Stomach (tissue), 9 donors: ENCODE results near the gene DHFR. TPM values are rescaled to one million over a fixed set of nuclear protein-coding genes. Genes with fewer than 3 reads are reported as not detected.

Experiments
- DNase-seq, 2 donors: peaks; one replicate each; pipeline versions ENCODE4 v3.0.0 to v3.0.0-alpha.2; 2013 to 2019
- H3K27ac ChIP-seq, 5 donors: fragments of 200-600 bp in 4 of 5; sonication (generic) in 4 of 5; one replicate each; pipeline ENCODE4 v1.5.1; 2013 to 2019; ENCODE audit warnings: mild to moderate bottlenecking in 1 of 5, moderate library complexity in 1 of 5
- H3K27me3 ChIP-seq, 3 donors: fragments of 200-600 bp; sonication (generic); one replicate each; pipeline ENCODE4 v1.5.1; 2017 to 2019; ENCODE audit warnings: mixed run types in 1 of 3
- H3K36me3 ChIP-seq, 4 donors: fragments of 200-600 bp; sonication (generic); 1 replicate in 3 of 4; 2 replicates in 1 of 4; pipeline ENCODE4 v1.5.1; 2016 to 2019
- H3K4me1 ChIP-seq, 4 donors: fragments of 200-600 bp; sonication (generic); one replicate each; pipeline ENCODE4 v1.5.1; 2016 to 2019
- H3K4me3 ChIP-seq, 4 donors: fragments of 200-600 bp; sonication (generic) in 3 of 4; one replicate each; pipeline ENCODE4 v1.5.1; 2016 to 2019; ENCODE audit warnings: mild to moderate bottlenecking in 1 of 4
- H3K9me3 ChIP-seq, 4 donors: fragments of 200-600 bp; sonication (generic); one replicate each; pipeline ENCODE4 v1.5.1; 2016 to 2019
- EP300 ChIP-seq: sonication (generic); formaldehyde crosslinking; IDR thresholded peaks from one replicate; pipeline ENCODE4 v1.6.1; 2017; ENCODE audit warnings: antibody characterized with exemption
- POLR2A ChIP-seq, 4 donors: fragments of 450-650 bp; IDR thresholded peaks; one replicate each; pipeline ENCODE4 v1.6.1; 2016; ENCODE audit warnings: antibody characterized with exemption in 4 of 4, control low read depth in 2 of 4, mild to moderate bottlenecking in 1 of 4, moderate library complexity in 1 of 4
- POLR2AphosphoS5 ChIP-seq, 3 donors: sonication (generic); formaldehyde crosslinking; IDR thresholded peaks; one replicate each; pipeline ENCODE4 v1.6.1; 2016; ENCODE audit warnings: antibody characterized with exemption in 3 of 3
- WGBS, 5 donors: extraction: QIAGEN DNeasy Blood & Tissue Kit in 3 of 5; methylation state at CpG; one replicate each; pipeline versions ENCODE4 v1.1.5 to v1.1.7; 2013 to 2018; 5-methylcytosine and 5-hydroxymethylcytosine counted together
- intact Hi-C: fragments of 100-400 bp; cut with DNase I; formaldehyde crosslinking; loops from one replicate; pipeline ENCODE4 v1.15.1; 2023; ENCODE audit warnings: low total_unique reads
- polyA plus RNA-seq, 3 donors: library from polyadenylated mRNA; stranded (reverse); fragments of 200-250 nt; gene quantifications; one replicate each; pipeline ENCODE4 v1.2.3, GENCODE V29; 2013
- total RNA-seq, 5 donors: library from RNA; depleted of rRNA; stranded (reverse); fragments of >200 nt; gene quantifications; one replicate each; pipeline versions ENCODE4 v1.1.0 to v1.2.3, GENCODE V29; 2014 to 2016
- TF ChIP-seq, protein P1 (sequence below), 7 experiments: fragments of 450-650 bp in 4 of 7; fragments of 200-600 bp in 3 of 7; sonication (generic) in 3 of 7; IDR thresholded peaks; one replicate each; pipeline ENCODE4 v1.5.1; 2016 to 2019; ENCODE audit warnings: antibody characterized with exemption in 7 of 7, control low read depth in 2 of 7, mild to moderate bottlenecking in 1 of 7
- donor health status: healthy with polysubstance abuse.
- donor health status: Bipolar disorder and iron deficiency.
- donor health status: healthy.

Gene DHFR
- total and polyA plus RNA-seq, 8 donors: 2.8 to 16.7 (median 6.8) TPM

DNA sequence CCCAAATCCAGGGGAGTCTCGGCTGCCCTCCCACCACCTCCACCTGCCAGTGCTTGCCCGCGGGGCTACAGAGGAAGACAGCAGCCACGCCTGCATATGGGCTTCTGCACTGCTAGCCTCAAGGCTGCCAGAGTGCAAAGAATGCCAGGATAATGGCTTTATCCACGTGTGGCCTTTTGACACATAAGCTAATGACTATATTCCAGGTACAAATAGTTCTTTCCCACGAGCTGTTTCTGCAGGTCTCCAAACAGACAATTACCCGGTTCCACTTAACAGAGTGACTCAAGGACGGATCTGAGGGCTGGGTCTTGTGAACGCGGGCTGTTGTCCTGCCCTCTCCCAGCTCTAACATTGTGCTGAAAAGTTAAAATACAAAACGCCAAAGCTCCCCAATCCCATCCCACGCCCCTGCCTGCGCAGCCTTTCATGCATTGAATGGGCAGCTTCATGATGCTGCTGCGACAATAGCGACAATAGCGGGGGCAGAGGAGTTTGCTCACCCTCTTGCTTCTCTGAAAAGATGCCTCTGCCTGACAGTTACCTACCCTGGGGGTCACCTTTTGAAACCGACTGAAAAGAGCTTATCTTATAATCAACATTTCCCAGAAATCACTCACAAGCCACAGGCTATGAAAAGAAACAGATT lies 39.4 kb downstream of the DHFR start:
- H3K27ac ChIP-seq: no peak overlapping the region
- H3K36me3 ChIP-seq: no peaks in the 10 kb centered on the region
- no peaks in the 10 kb centered on the region for H3K4me1 ChIP-seq
- 71 to 81% (median 76%) methylated on average over 17 of the region's 17 CpGs for WGBS, 5 donors
- TF ChIP-seq POLR2AphosphoS5 (IDR thresholded peaks at IDR 0.05) (no peak), EP300 (no peak), POLR2A (IDR thresholded peaks at IDR 0.05) (no peak)
- TF ChIP-seq, protein P1, sequence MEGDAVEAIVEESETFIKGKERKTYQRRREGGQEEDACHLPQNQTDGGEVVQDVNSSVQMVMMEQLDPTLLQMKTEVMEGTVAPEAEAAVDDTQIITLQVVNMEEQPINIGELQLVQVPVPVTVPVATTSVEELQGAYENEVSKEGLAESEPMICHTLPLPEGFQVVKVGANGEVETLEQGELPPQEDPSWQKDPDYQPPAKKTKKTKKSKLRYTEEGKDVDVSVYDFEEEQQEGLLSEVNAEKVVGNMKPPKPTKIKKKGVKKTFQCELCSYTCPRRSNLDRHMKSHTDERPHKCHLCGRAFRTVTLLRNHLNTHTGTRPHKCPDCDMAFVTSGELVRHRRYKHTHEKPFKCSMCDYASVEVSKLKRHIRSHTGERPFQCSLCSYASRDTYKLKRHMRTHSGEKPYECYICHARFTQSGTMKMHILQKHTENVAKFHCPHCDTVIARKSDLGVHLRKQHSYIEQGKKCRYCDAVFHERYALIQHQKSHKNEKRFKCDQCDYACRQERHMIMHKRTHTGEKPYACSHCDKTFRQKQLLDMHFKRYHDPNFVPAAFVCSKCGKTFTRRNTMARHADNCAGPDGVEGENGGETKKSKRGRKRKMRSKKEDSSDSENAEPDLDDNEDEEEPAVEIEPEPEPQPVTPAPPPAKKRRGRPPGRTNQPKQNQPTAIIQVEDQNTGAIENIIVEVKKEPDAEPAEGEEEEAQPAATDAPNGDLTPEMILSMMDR (IDR thresholded peaks at IDR 0.05): no peak
- no peaks in the 10 kb centered on the region for H3K27me3 ChIP-seq
- intact Hi-C loops: no loop called here
- no peak for DNase-seq
- H3K9me3 ChIP-seq: no peaks in the 10 kb centered on the region
- no peak overlapping the region for H3K4me3 ChIP-seq

DNA sequence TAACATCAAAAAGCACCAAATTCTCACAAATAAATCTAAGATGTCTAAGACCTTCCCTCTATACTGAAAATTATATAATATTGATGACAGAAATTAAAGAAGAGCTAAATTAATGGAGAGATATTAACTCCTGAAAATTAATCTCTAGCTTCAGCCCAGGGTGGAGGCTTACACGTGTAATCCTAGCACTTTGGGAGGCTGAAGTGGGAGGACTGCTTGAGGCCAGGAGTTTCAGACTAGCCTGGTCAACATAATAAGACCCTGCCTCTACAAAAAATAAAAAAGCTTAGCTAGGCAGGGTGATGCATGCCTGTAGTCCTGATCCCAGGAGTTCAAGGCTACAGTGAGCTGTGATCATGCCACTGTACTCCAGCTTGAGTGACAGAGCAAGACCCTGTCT lies 45.1 kb downstream of the DHFR start:
- intact Hi-C loops: no loop called here
- DNase-seq: no peak
- H3K4me3 ChIP-seq: no peak overlapping the region
- no peaks in the 10 kb centered on the region for H3K9me3 ChIP-seq
- no peaks in the 10 kb centered on the region for H3K4me1 ChIP-seq
- WGBS, 5 donors: 75 to 86% (median 81%) methylated on average over 1 of the region's 1 CpG
- H3K36me3 ChIP-seq: no peaks in the 10 kb centered on the region
- no peaks in the 10 kb centered on the region for H3K27me3 ChIP-seq
- TF ChIP-seq EP300 (no peak), POLR2A (IDR thresholded peaks at IDR 0.05) (no peak), POLR2AphosphoS5 (IDR thresholded peaks at IDR 0.05) (no peak)
- TF ChIP-seq, protein P1 (IDR thresholded peaks at IDR 0.05): no peak
- no peak overlapping the region for H3K27ac ChIP-seq

DNA sequence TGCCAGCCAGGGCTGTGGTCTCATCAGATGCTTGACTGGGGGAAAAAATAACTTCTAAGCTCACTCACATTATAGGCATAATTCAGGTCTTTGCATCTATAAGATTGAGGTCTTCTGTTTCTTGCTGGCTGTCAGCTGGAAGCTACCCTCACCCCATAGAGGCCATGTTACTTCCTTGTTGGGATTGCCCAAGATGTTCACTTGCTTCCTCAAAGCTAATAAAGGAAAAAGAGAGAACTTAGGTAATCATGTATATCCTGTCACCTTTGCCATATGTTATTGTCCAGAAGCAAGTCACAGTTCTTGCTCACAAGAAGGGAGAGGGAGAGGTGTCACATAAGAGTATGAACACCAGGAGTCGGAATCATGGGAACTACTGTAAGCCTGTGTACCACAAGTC lies 46.1 kb downstream of the DHFR start:
- Histone ChIP-seq H3K36me3 (no peaks in the 10 kb centered on the region), H3K27me3 (no peaks in the 10 kb centered on the region), H3K4me1 (no peaks in the 10 kb centered on the region), H3K9me3 (no peaks in the 10 kb centered on the region), H3K27ac (no peak overlapping the region), H3K4me3 (no peak overlapping the region)
- DNase-seq: no peak
- WGBS, 5 donors: 93 to 96% (median 95%) methylated on average over 1 of the region's 1 CpG
- TF ChIP-seq, protein P1 (IDR thresholded peaks at IDR 0.05): no peak
- TF ChIP-seq EP300 (no peak), POLR2A (IDR thresholded peaks at IDR 0.05) (no peak), POLR2AphosphoS5 (IDR thresholded peaks at IDR 0.05) (no peak)
- intact Hi-C loops: no loop called here

DNA sequence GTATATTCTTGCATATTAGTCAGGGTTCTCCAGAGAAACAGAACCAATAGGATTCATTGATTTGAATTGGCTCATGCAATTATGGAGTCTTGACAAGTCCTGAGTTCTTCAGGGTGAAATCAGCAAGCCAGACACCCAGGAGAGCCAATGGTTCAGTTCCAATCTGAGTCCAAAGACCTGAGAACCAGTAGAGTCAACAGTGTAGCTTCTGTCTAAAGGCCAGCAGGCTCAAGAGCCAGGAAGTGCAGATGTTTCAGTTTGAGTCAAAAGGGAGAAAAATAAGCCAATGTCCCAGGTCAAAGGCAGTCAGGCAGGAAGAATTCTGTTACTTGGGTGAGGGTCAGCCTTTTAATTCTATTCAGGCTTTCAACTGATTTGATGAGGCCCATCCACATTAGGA lies 47.0 kb downstream of the DHFR start:
- H3K36me3 ChIP-seq: no peaks in the 10 kb centered on the region
- DNase-seq: no peak
- no peaks in the 10 kb centered on the region for H3K4me1 ChIP-seq
- TF ChIP-seq, protein P1 (IDR thresholded peaks at IDR 0.05): no peak
- intact Hi-C loops: no loop called here
- H3K9me3 ChIP-seq: no peaks in the 10 kb centered on the region
- H3K27ac ChIP-seq: no peak overlapping the region
- H3K27me3 ChIP-seq: no peaks in the 10 kb centered on the region
- no peak overlapping the region for H3K4me3 ChIP-seq
